IMR-90 (cell line): ENCODE data around the gene CATSPERE. TPM values are rescaled to one million over a fixed set of nuclear protein-coding genes. Genes with fewer than 3 reads are reported as not detected.

Source experiments
- ATAC-seq: fragments of 200-7000 bp; cut with Tn5 transposase; 2 replicates; pipeline ENCODE4 v1.9.1; 2020; ENCODE audit warnings: low read depth, mild to moderate bottlenecking, moderate library complexity
- BruUV-seq: library from RNA; stranded (reverse); fragments of 400-500 nt; replicated peaks from 2 replicates; lab custom pipeline; 2021; lab: Mats Ljungman, UMichigan
- CTCF ChIA-PET: fragments of 300-600 bp; formaldehyde crosslinking; extraction: SDS; loops from one replicate; lab custom pipeline; 2021; ENCODE audit warnings: antibody characterized with exemption; lab: Yijun Ruan, JAX
- POLR2A ChIA-PET: fragments of 300-600 bp; sonication (Branson Sonifier 250); formaldehyde crosslinking; loops from one replicate; lab custom pipeline; 2022; ENCODE audit warnings: antibody characterized with exemption; ENCODE audit not compliant: unreplicated experiment; lab: Charles Lee
- DNase-seq: peaks from one replicate; pipeline ENCODE4 v3.0.0; 2013
- H2AFZ ChIP-seq: replicated peaks from 2 replicates; pipeline ENCODE3; 2013; ENCODE audit warnings: low read length, mild to moderate bottlenecking; ENCODE audit not compliant: poor library complexity
- H2AK5ac ChIP-seq: 2 replicates; pipeline ENCODE4 v1.6.1; 2013; ENCODE audit warnings: low read depth, low read length, inconsistent platforms
- H2AK9ac ChIP-seq: replicated peaks from 2 replicates; pipeline ENCODE3; 2013; ENCODE audit warnings: mild to moderate bottlenecking, low read depth, low read length, moderate library complexity; ENCODE audit not compliant: poor library complexity
- H2BK120ac ChIP-seq: 2 replicates; pipeline ENCODE4 v1.6.1; 2013; ENCODE audit warnings: low read depth, low read length, inconsistent platforms
- H2BK15ac ChIP-seq: 3 replicates; pipeline ENCODE4 v1.6.1; 2013; ENCODE audit warnings: low read depth, low read length, inconsistent platforms
- H2BK20ac ChIP-seq: 2 replicates; pipeline ENCODE4 v1.6.1; 2013; ENCODE audit warnings: low read depth, mild to moderate bottlenecking, inconsistent platforms, low read length, moderate library complexity
- H2BK5ac ChIP-seq: 2 replicates; pipeline ENCODE4 v1.6.1; 2013; ENCODE audit warnings: mild to moderate bottlenecking, low read depth, low read length, inconsistent platforms; ENCODE audit not compliant: poor library complexity, severe bottlenecking
- H3K14ac ChIP-seq: replicated peaks from 2 replicates; pipeline ENCODE4 v1.6.1; 2013; ENCODE audit warnings: low read depth, low read length, inconsistent platforms
- H3K18ac ChIP-seq: 2 replicates; pipeline ENCODE4 v1.6.1; 2013; ENCODE audit warnings: low read depth, low read length, control low read depth
- H3K23ac ChIP-seq: 2 replicates; pipeline ENCODE4 v1.6.1; 2013; ENCODE audit warnings: low read depth, low read length, inconsistent platforms
- H3K27ac ChIP-seq: 2 replicates; pipeline ENCODE4 v1.5.1; 2013; ENCODE audit warnings: mild to moderate bottlenecking, control low read depth, low read length; ENCODE audit not compliant: insufficient read depth
- H3K27me3 ChIP-seq: 2 replicates; pipeline ENCODE4 v1.6.1; 2013; ENCODE audit warnings: low read length; ENCODE audit not compliant: control insufficient read depth, insufficient read depth
- H3K36me3 ChIP-seq: 2 replicates; pipeline ENCODE4 v1.6.1; 2013; ENCODE audit warnings: low read length, mixed read lengths; ENCODE audit not compliant: control insufficient read depth, insufficient read depth
- H3K4ac ChIP-seq: 2 replicates; pipeline ENCODE4 v1.6.1; 2013; ENCODE audit warnings: low read depth, low read length, inconsistent platforms
- H3K4me1 ChIP-seq: 2 replicates; pipeline ENCODE4 v1.6.1; 2013; ENCODE audit warnings: low read length, mixed read lengths; ENCODE audit not compliant: control insufficient read depth, insufficient read depth
- H3K4me2 ChIP-seq: 2 replicates; pipeline ENCODE4 v1.6.1; 2013; ENCODE audit warnings: low read depth, mild to moderate bottlenecking, control low read depth, low read length, moderate library complexity
- H3K4me3 ChIP-seq: 2 replicates; pipeline ENCODE4 v1.5.1; 2013; ENCODE audit warnings: low read depth, mild to moderate bottlenecking, control low read depth, low read length, moderate library complexity; ENCODE audit not compliant: insufficient read depth
- H3K56ac ChIP-seq: 2 replicates; pipeline ENCODE4 v1.6.1; 2013; ENCODE audit warnings: low read length, inconsistent platforms; ENCODE audit not compliant: insufficient read depth; ENCODE audit errors: extremely low read depth
- H3K79me1 ChIP-seq, 2 experiments: 2 replicates each; pipeline ENCODE4 v1.6.1; 2013; ENCODE audit warnings: low read length in 2 of 2, inconsistent platforms in 1 of 2, low read depth in 1 of 2
- H3K9ac ChIP-seq: 2 replicates; pipeline ENCODE4 v1.6.1; 2013; ENCODE audit warnings: low read depth, low read length, control low read depth
- H3K9me1 ChIP-seq: 2 replicates; pipeline ENCODE4 v1.6.1; 2013; ENCODE audit warnings: low read length, inconsistent platforms; ENCODE audit not compliant: insufficient read depth
- H3K9me3 ChIP-seq: 2 replicates; pipeline ENCODE4 v1.6.1; 2013; ENCODE audit warnings: low read length; ENCODE audit not compliant: control insufficient read depth, insufficient read depth
- H4K20me1 ChIP-seq: 2 replicates; pipeline ENCODE4 v1.6.1; 2013; ENCODE audit warnings: low read length, inconsistent platforms; ENCODE audit not compliant: insufficient read depth
- H4K5ac ChIP-seq: 2 replicates; pipeline ENCODE4 v1.6.1; 2013; ENCODE audit warnings: mild to moderate bottlenecking, low read depth, low read length, control low read depth
- H4K8ac ChIP-seq, 2 experiments: 2 replicates each; pipeline ENCODE4 v1.6.1; 2013; ENCODE audit warnings: low read depth in 2 of 2, low read length in 2 of 2, control low read depth in 1 of 2, inconsistent platforms in 1 of 2
- H4K91ac ChIP-seq: 2 replicates; pipeline ENCODE4 v1.6.1; 2013; ENCODE audit warnings: low read depth, low read length, inconsistent platforms; ENCODE audit not compliant: insufficient read depth
- BHLHE40 ChIP-seq: fragments of 150-350 bp; IDR thresholded peaks from 2 replicates; pipeline ENCODE4 v1.6.1; 2016; ENCODE audit warnings: mild to moderate bottlenecking, low read depth, low read length
- CHD1 ChIP-seq: IDR thresholded peaks from 2 replicates; pipeline ENCODE4 v1.6.1; 2012; ENCODE audit warnings: low read depth, low read length, improper control_type of control experiment
- CTCF ChIP-seq: conservative IDR thresholded peaks from 2 replicates; pipeline ENCODE4 v1.5.1; 2012; ENCODE audit warnings: mild to moderate bottlenecking, low read depth, low read length, improper control_type of control experiment
- MAFK ChIP-seq: IDR thresholded peaks from 2 replicates; pipeline ENCODE4 v1.6.1; 2012; ENCODE audit warnings: low read depth, low read length, improper control_type of control experiment
- MAZ ChIP-seq: IDR thresholded peaks from 2 replicates; pipeline ENCODE4 v1.6.1; 2012; ENCODE audit warnings: low read depth, mild to moderate bottlenecking, low read length, improper control_type of control experiment, moderate library complexity, borderline replicate concordance
- NFE2L2 ChIP-seq: fragments of 150-350 bp; IDR thresholded peaks from 2 replicates; pipeline ENCODE4 v1.6.1; 2016; ENCODE audit warnings: low read depth, mild to moderate bottlenecking, low read length
- POLR2A ChIP-seq: IDR thresholded peaks from 2 replicates; pipeline ENCODE4 v1.6.1; 2012; ENCODE audit warnings: mild to moderate bottlenecking, low read depth, low read length
- RAD21 ChIP-seq: IDR thresholded peaks from 2 replicates; pipeline ENCODE4 v1.6.1; 2012; ENCODE audit warnings: low read length, improper control_type of control experiment
- RFX5 ChIP-seq: IDR thresholded peaks from 2 replicates; pipeline ENCODE4 v1.8.0; 2012; ENCODE audit warnings: low read depth, mild to moderate bottlenecking, low read length, moderate library complexity
- SMC3 ChIP-seq: fragments of 150-350 bp; IDR thresholded peaks from 2 replicates; pipeline ENCODE4 v1.6.1; 2016; ENCODE audit warnings: low read depth, mild to moderate bottlenecking, antibody characterized with exemption, low read length, moderate library complexity
- WGBS, 2 experiments: methylation state at CpG; one replicate each; pipeline versions ENCODE4 v1.1.5 to v1.1.7; 2013; ENCODE audit warnings: missing lambda C conversion rate in 2 of 2; ENCODE audit not compliant: insufficient read length in 1 of 2; ENCODE audit errors: extremely low coverage in 2 of 2; 5-methylcytosine and 5-hydroxymethylcytosine counted together
- dilution Hi-C: fragments of 300-500 bp; cut with HindIII; formaldehyde crosslinking; loops from one replicate; pipeline ENCODE4 v1.14.3; 2018; ENCODE audit warnings: low sequenced_read_pairs; ENCODE audit not compliant: unreplicated experiment
- in situ Hi-C: fragments of 300-500 bp; cut with MboI; formaldehyde crosslinking; loops from 3 replicates; pipeline ENCODE4 v1.14.3; 2019; ENCODE audit warnings: low sequenced_read_pairs, inconsistent platforms, mixed read lengths
- intact Hi-C: fragments of 100-400 bp; cut with micrococcal nuclease; formaldehyde crosslinking; loops from 2 replicates; pipeline ENCODE4 v1.10.0; 2022
- polyA plus RNA-seq, 3 experiments: library from polyadenylated mRNA; depleted of rRNA; stranded (reverse); fragments of >200 nt; gene quantifications; 2 replicates each; pipeline ENCODE4 v1.2.3, GENCODE V29; 2012; ENCODE audit warnings: low replicate concordance in 1 of 3
- total RNA-seq: library from RNA; depleted of rRNA; stranded (reverse); fragments of >200 nt; gene quantifications from 2 replicates; pipeline ENCODE4 v1.2.3, GENCODE V29; 2012
- TF ChIP-seq, protein P1 (sequence below): fragments of 150-350 bp; IDR thresholded peaks from 2 replicates; pipeline ENCODE4 v1.6.1; 2017; ENCODE audit warnings: mild to moderate bottlenecking, antibody characterized with exemption, low read length, low read depth

CATSPERE gene
- total and polyA plus RNA-seq, 2 of the 4 experiments (the other 2 are of a cell fraction), result 0.07 to 0.18 TPM

DNA sequence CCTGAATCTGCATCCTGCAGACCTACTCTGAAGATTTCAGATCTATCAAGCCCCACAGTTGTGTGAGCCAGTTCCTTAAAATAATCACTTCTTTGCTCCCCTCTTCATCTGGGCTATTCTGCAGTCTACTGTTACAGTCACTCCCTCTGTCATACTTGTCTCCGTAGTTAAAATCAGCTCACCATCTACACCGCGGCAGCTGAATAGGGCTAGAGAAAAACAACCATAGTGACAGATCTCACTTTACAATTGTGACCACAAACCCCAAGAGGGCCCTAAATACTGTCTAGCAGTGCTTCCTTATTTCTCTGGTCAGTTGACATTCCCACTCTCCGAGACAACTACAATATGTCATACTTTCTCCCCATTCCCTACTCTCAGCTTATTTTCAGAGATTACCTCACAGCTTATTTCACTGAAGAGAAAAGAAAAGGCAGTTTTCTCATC lies 204.7 kb downstream of the CATSPERE start:
- Histone ChIP-seq H4K8ac (no peak overlapping the region), H4K5ac (no peak overlapping the region), H2AFZ (no peak overlapping the region), H2BK120ac (no peak overlapping the region), H3K9me3 (no peaks in the 10 kb centered on the region), H3K18ac (no peak overlapping the region; the same call in 1 of the 2 replicates), H3K4me1 (peaks cover 2% of the 10 kb centered on the region; the same call in 1 of the 2 replicates), H3K4me3 (no peak overlapping the region), H3K4ac (no peak overlapping the region), H3K36me3 (no peaks in the 10 kb centered on the region; the same call in 1 of the 2 replicates), H3K9ac (no peak overlapping the region), H2BK5ac (no peak overlapping the region), H3K9me1 (peaks cover 3% of the 10 kb centered on the region; the same call in 1 of the 2 replicates), H3K14ac (no peak overlapping the region), H3K27me3 (no peaks in the 10 kb centered on the region), H4K91ac (no peak overlapping the region), H2AK9ac (no peak overlapping the region), H2AK5ac (no peak overlapping the region), H3K79me1 (peaks cover 29 to 43% of the 10 kb centered on the region in 2 experiments), H4K20me1 (peaks cover 23% of the 10 kb centered on the region), H3K27ac (no peak overlapping the region), H2BK15ac (no peak overlapping the region), H3K4me2 (peak overlapping the region; percentile 37; the same call in 1 of the 2 replicates), H3K23ac (no peak overlapping the region), H2BK20ac (no peak overlapping the region), H3K56ac (no peak overlapping the region)
- WGBS, 2 experiments, result no CpG with 5 or more reads among the region's 4 CpGs
- intact Hi-C loops, result no loop called here
- POLR2A ChIA-PET, result no interaction called here
- no TSS peak for BruUV-seq
- peak; percentile 72 for ATAC-seq
- CTCF ChIA-PET, result interaction anchor here (0.5 kb wide), 1 partner anchor 1140 kb away, joined by 3 read pairs; no protein-coding TSS in a partner anchor
- no peak for TF ChIP-seq BHLHE40
- TF ChIP-seq POLR2A, result no peak
- no peak for TF ChIP-seq RFX5
- TF ChIP-seq CHD1, result no peak
- no peak for TF ChIP-seq SMC3
- TF ChIP-seq CTCF, result no peak
- TF ChIP-seq RAD21, result no peak
- TF ChIP-seq MAZ, result no peak
- TF ChIP-seq, protein P1, sequence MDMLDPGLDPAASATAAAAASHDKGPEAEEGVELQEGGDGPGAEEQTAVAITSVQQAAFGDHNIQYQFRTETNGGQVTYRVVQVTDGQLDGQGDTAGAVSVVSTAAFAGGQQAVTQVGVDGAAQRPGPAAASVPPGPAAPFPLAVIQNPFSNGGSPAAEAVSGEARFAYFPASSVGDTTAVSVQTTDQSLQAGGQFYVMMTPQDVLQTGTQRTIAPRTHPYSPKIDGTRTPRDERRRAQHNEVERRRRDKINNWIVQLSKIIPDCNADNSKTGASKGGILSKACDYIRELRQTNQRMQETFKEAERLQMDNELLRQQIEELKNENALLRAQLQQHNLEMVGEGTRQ, result no peak
- no peak for TF ChIP-seq NFE2L2
- TF ChIP-seq MAFK, result no peak
- dilution Hi-C loops, result no loop called here
- in situ Hi-C loops, result no loop called here
- peak; percentile 45 for DNase-seq
